ENCODE data around the gene SLC25A13. TPM values are rescaled to one million over a fixed set of nuclear protein-coding genes. Genes with fewer than 3 reads are reported as not detected.

Gene SLC25A13
- total RNA-seq, 1 experiment from 2014 or later: 19.5 TPM

- Histone ChIP-seq H3K9ac (ENCODE audit: low read length) (no peak overlapping the region), H3K79me2 (ENCODE audit: low read length) (peaks cover 93% of the 10 kb centered on the region), H4K20me1 (ENCODE audit: low read length) (no peaks in the 10 kb centered on the region), H3K36me3 (ENCODE audit: low read depth, low read length) (no peaks in the 10 kb centered on the region; the same call in 1 of the 2 replicates), H3K4me3 (ENCODE audit: low read length) (no peak overlapping the region), H3K27me3 (ENCODE audit: low read length) (no peaks in the 10 kb centered on the region), H3K27ac (ENCODE audit: low read length) (no peak overlapping the region), H2AFZ (ENCODE audit: low read length) (no peak overlapping the region), H3K4me2 (ENCODE audit: low read length) (no peak overlapping the region), H3K4me1 (ENCODE audit: insufficient read depth, low read length) (no peaks in the 10 kb centered on the region), H3K9me3 (ENCODE audit: low read length) (no peaks in the 10 kb centered on the region), H3F3A (ENCODE audit: low read length, unreplicated experiment) (no peaks in the 10 kb centered on the region), H3K9me2 (replicated peaks; ENCODE audit: low read length) (no peaks in the 10 kb centered on the region)
- no peak for DNase-seq
- CTCF ChIA-PET: no interaction called here
- no peak for ATAC-seq
- no peak for TF ChIP-seq EZH2 (IDR thresholded peaks at IDR 0.05; ENCODE audit: low read length, unreplicated experiment)
- TF ChIP-seq EZH2phosphoT487 (IDR thresholded peaks at IDR 0.05; ENCODE audit: borderline replicate concordance, low read length): no peak
- TF ChIP-seq CTCF (conservative IDR thresholded peaks at IDR 0.05; ENCODE audit: low read depth, low read length): no peak
- POLR2A ChIA-PET (ENCODE audit: unreplicated experiment): no interaction called here
- intact Hi-C loops (cut with micrococcal nuclease): no loop called here
- BruUV-seq (replicated peaks): no TSS peak
Measured at GRCh38 chr7:96311967-96312366, 9.9 kb downstream of the SLC25A13 start.

- peaks cover 10% of the 10 kb centered on the region for H3K4me1 ChIP-seq (ENCODE audit: insufficient read depth, low read length)
- BruUV-seq (replicated peaks): no TSS peak
- no peak overlapping the region for H3K27ac ChIP-seq (ENCODE audit: low read length)
- ChIA-PET CTCF (no interaction called here), POLR2A (ENCODE audit: unreplicated experiment) (no interaction called here)
- H3K9me2 ChIP-seq (replicated peaks; ENCODE audit: low read length): no peaks in the 10 kb centered on the region
- no peak overlapping the region for H3K9ac ChIP-seq (ENCODE audit: low read length)
- no peak overlapping the region for H2AFZ ChIP-seq (ENCODE audit: low read length)
- no peaks in the 10 kb centered on the region for H3K27me3 ChIP-seq (ENCODE audit: low read length)
- 0 out of 2 replicates have a peak, but pooled peaks cover 5% of the 10 kb centered on the region for H4K20me1 ChIP-seq (ENCODE audit: low read length)
- no peaks in the 10 kb centered on the region for H3F3A ChIP-seq (ENCODE audit: low read length, unreplicated experiment)
- ATAC-seq (no peak), DNase-seq (no peak)
- no peak for TF ChIP-seq EZH2 (IDR thresholded peaks at IDR 0.05; ENCODE audit: low read length, unreplicated experiment)
- no peak for TF ChIP-seq EZH2phosphoT487 (IDR thresholded peaks at IDR 0.05; ENCODE audit: borderline replicate concordance, low read length)
- no peak for TF ChIP-seq CTCF (conservative IDR thresholded peaks at IDR 0.05; ENCODE audit: low read depth, low read length)
- H3K79me2 ChIP-seq (ENCODE audit: low read length): peaks cover 92% of the 10 kb centered on the region
- intact Hi-C loops (cut with micrococcal nuclease): no loop called here
- H3K4me3 ChIP-seq (ENCODE audit: low read length): no peak overlapping the region
- H3K4me2 ChIP-seq (ENCODE audit: low read length): no peak overlapping the region
- no peaks in the 10 kb centered on the region for H3K9me3 ChIP-seq (ENCODE audit: low read length)
- H3K36me3 ChIP-seq (ENCODE audit: low read depth, low read length): no peaks in the 10 kb centered on the region
Measured at GRCh38 chr7:96310110-96310509, 11.8 kb downstream of the SLC25A13 start.

DNA sequence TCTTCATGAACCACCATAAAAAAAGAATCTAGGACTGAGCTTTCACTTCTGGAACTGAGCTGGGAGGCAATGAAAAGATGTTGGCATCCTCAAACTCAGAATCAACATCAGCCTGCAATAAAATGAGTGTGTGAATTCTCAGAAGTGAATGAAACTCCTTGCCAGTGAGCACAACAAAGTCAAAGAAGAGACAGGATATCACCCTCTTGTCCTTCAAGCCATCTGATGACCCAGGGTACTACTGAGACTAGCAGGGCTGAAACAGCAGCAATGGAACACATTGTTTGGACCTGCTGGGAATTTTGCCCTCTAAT is 13.0 kb downstream of the SLC25A13 start:
- Histone ChIP-seq H2AFZ (ENCODE audit: low read length) (no peak overlapping the region), H3K4me2 (ENCODE audit: low read length) (no peak overlapping the region), H3F3A (ENCODE audit: low read length, unreplicated experiment) (peaks cover 4% of the 10 kb centered on the region), H3K36me3 (ENCODE audit: low read depth, low read length) (no peaks in the 10 kb centered on the region), H3K4me3 (ENCODE audit: low read length) (no peak overlapping the region), H3K4me1 (ENCODE audit: insufficient read depth, low read length) (peaks cover 22% of the 10 kb centered on the region), H3K9me3 (ENCODE audit: low read length) (no peaks in the 10 kb centered on the region), H3K79me2 (ENCODE audit: low read length) (peaks cover 81% of the 10 kb centered on the region), H3K9me2 (replicated peaks; ENCODE audit: low read length) (no peaks in the 10 kb centered on the region), H4K20me1 (ENCODE audit: low read length) (0 out of 2 replicates have a peak, but pooled peaks cover 5% of the 10 kb centered on the region), H3K27me3 (ENCODE audit: low read length) (no peaks in the 10 kb centered on the region), H3K27ac (ENCODE audit: low read length) (no peak overlapping the region), H3K9ac (ENCODE audit: low read length) (no peak overlapping the region)
- DNase-seq (no peak), ATAC-seq (no peak)
- intact Hi-C loops (cut with micrococcal nuclease): no loop called here
- ChIA-PET POLR2A (ENCODE audit: unreplicated experiment) (no interaction called here), CTCF (no interaction called here)
- TF ChIP-seq CTCF (conservative IDR thresholded peaks at IDR 0.05; ENCODE audit: low read depth, low read length) (no peak), EZH2phosphoT487 (IDR thresholded peaks at IDR 0.05; ENCODE audit: borderline replicate concordance, low read length) (no peak), EZH2 (IDR thresholded peaks at IDR 0.05; ENCODE audit: low read length, unreplicated experiment) (no peak)
- no TSS peak for BruUV-seq (replicated peaks)
